HepG2 (cell line): ENCODE measurements around the gene ANO6. TPM values are rescaled to one million over a fixed set of nuclear protein-coding genes. Genes with fewer than 3 reads are reported as not detected.
A peak's percentile ranks its signal among the peaks of the same experiment; 100 is the strongest.

ENCODE experiments used
- ATF4 ChIP-seq, 2 experiments: fragments of 450-650 bp in 1 of 2; sonication (generic) in 1 of 2; formaldehyde crosslinking; IDR thresholded peaks; 2 replicates each; pipeline versions ENCODE4 v1.5.0 to v1.8.0; 2020 to 2022; ENCODE audit warnings: mild to moderate bottlenecking in 1 of 2, missing genetic modification reagents in 1 of 2
- EP300 ChIP-seq, 3 experiments: sonication (generic) in 1 of 3; formaldehyde crosslinking in 1 of 3; IDR thresholded peaks; 2 replicates each; pipeline versions ENCODE4 v1.5.1 to v1.6.1; 2011 to 2020; ENCODE audit warnings: low read depth in 2 of 3, low read length in 2 of 3, borderline replicate concordance in 1 of 3, improper control_type of control experiment in 1 of 3, mild to moderate bottlenecking in 1 of 3, missing genetic modification reagents in 1 of 3, moderate library complexity in 1 of 3
- FOXA1 ChIP-seq, 2 experiments: fragments of 450-650 bp in 1 of 2; sonication (generic) in 1 of 2; formaldehyde crosslinking in 1 of 2; IDR thresholded peaks; 2 replicates each; pipeline versions ENCODE4 v1.4.0 to v1.6.1; 2016 to 2020; ENCODE audit warnings: missing genetic modification reagents in 1 of 2
- KLF11 ChIP-seq: IDR thresholded peaks from 2 replicates; pipeline ENCODE4 v1.6.1; 2016; ENCODE audit warnings: missing compliant biosample characterization
- KLF16 ChIP-seq, 2 experiments: sonication (generic) in 1 of 2; formaldehyde crosslinking in 1 of 2; IDR thresholded peaks; 2 replicates each; pipeline versions ENCODE4 v1.6.1 to v1.8.0; 2016 to 2023; ENCODE audit warnings: missing genetic modification reagents in 2 of 2, missing compliant biosample characterization in 1 of 2
- PITX1 ChIP-seq: sonication (generic); formaldehyde crosslinking; IDR thresholded peaks from 2 replicates; pipeline ENCODE4 v1.5.1; 2020; ENCODE audit warnings: mild to moderate bottlenecking, missing genetic modification reagents
- PLSCR1 ChIP-seq: sonication (generic); formaldehyde crosslinking; IDR thresholded peaks from 2 replicates; pipeline ENCODE4 v1.5.0; 2020; ENCODE audit warnings: missing genetic modification reagents, mild to moderate bottlenecking, borderline replicate concordance
- SAP130 ChIP-seq: IDR thresholded peaks from 2 replicates; pipeline ENCODE4 v1.6.1; 2016; ENCODE audit warnings: low read depth
- THRA ChIP-seq: sonication (generic); formaldehyde crosslinking; IDR thresholded peaks from 2 replicates; pipeline ENCODE4 v1.4.0; 2020; ENCODE audit warnings: missing genetic modification reagents, borderline replicate concordance
- YEATS2 ChIP-seq: sonication (generic); formaldehyde crosslinking; IDR thresholded peaks from 2 replicates; pipeline ENCODE4 v1.4.0; 2020; ENCODE audit warnings: missing genetic modification reagents, borderline replicate concordance
- ZNF362 ChIP-seq: sonication (generic); formaldehyde crosslinking; IDR thresholded peaks from 2 replicates; pipeline ENCODE4 v1.4.0; 2020; ENCODE audit warnings: missing genetic modification reagents, mild to moderate bottlenecking, borderline replicate concordance
- ZNF430 ChIP-seq: sonication (generic); formaldehyde crosslinking; IDR thresholded peaks from 2 replicates; pipeline ENCODE4 v1.9.0; 2021; ENCODE audit warnings: mild to moderate bottlenecking, missing genetic modification reagents
- ZNF564 ChIP-seq: sonication (generic); formaldehyde crosslinking; IDR thresholded peaks from 2 replicates; pipeline ENCODE4 v1.8.1; 2023; ENCODE audit warnings: mild to moderate bottlenecking, missing genetic modification reagents
- polyA plus RNA-seq, 8 experiments: library from polyadenylated mRNA; depleted of rRNA in 3 of 8; stranded (reverse) in 7 of 8; unstranded in 1 of 8; fragments of >200 nt; fragmentation: Illumina TruSeq in 4 of 8; extraction: Trizol in 4 of 8; gene quantifications; 2 replicates each; pipeline versions ENCODE4 v1.2.1 to v1.2.3, GENCODE V29; 2011 to 2016; ENCODE audit warnings: low read depth in 4 of 8, missing spikeins in 1 of 8, mixed read lengths in 1 of 8; ENCODE audit not compliant: insufficient read depth in 1 of 8
- total RNA-seq, 5 experiments: library from RNA; depleted of rRNA; stranded (reverse); fragments of >200 nt; fragmentation: Illumina TruSeq; extraction: Trizol; gene quantifications; 2 replicates each; pipeline ENCODE4 v1.2.3, GENCODE V29; 2016; ENCODE audit warnings: low read depth in 1 of 5
- TF ChIP-seq, protein P1 (sequence below): sonication (generic); formaldehyde crosslinking; IDR thresholded peaks from 2 replicates; pipeline ENCODE4 v1.5.0; 2020; ENCODE audit warnings: mild to moderate bottlenecking, missing genetic modification reagents

The ANO6 gene
- total and polyA plus RNA-seq, 2 of the 13 experiments (the other 11 are each of a cell fraction or from before 2014, with no cell fraction given): 37.8 to 57.1 TPM

DNA sequence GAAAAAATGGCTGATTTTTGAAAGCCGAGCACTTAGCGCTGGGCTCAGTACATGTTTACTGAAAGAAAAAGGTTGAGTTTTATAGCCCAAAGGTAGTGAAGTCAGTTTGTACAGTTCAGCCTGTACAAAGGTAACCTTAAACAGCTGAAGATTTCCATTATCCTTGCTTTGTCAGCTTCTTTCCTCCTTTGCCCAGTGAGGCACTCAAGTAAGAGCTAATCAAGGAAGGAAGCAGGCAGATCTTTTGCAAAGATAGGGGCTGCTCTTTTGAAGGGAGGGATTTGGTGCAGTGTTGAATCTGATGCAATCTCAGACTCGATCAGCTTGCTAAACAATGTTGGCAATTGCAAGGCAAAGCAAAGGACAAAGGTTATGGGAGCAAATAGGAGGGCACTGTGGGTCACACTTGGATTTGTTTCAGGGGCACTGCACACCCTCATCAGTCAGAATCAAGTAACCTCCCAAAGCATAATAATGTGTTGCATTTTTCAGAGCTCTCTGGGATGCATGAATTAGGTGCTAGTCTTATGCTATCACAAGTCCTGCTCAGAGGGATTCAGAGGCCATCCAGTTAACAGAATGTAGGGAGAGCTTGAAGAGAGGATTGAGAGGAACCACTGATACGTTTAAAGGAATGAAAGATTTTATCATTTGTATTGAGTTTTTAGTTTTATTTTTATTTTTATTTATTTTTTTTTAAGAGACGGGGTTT is 44.4 kb downstream of the ANO6 start (continued):
- TF ChIP-seq, protein P1, sequence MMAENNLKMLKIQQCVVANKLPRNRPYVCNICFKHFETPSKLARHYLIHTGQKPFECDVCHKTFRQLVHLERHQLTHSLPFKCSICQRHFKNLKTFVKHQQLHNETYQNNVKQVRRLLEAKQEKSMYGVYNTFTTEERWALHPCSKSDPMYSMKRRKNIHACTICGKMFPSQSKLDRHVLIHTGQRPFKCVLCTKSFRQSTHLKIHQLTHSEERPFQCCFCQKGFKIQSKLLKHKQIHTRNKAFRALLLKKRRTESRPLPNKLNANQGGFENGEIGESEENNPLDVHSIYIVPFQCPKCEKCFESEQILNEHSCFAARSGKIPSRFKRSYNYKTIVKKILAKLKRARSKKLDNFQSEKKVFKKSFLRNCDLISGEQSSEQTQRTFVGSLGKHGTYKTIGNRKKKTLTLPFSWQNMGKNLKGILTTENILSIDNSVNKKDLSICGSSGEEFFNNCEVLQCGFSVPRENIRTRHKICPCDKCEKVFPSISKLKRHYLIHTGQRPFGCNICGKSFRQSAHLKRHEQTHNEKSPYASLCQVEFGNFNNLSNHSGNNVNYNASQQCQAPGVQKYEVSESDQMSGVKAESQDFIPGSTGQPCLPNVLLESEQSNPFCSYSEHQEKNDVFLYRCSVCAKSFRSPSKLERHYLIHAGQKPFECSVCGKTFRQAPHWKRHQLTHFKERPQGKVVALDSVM: no peak
- TF ChIP-seq ZNF362 (CRISPR knock-in tag) (0 out of 2 replicates have a peak, but pooled peaks have one; percentile 13), PITX1 (CRISPR knock-in tag) (peak; percentile 89), ZNF564 (CRISPR knock-in tag) (peak; percentile 80; the same call in 1 of the 2 replicates), THRA (peak; percentile 91; the same call in 1 of the 2 replicates), KLF11 (CRISPR knock-in tag) (0 out of 2 replicates have a peak, but pooled peaks have one; percentile 34), KLF16 (CRISPR knock-in tag; IDR thresholded peaks at IDR 0.05) (peak in 1 of 2 experiments; percentile 81; a peak in 2 of 4 replicates), ZNF430 (CRISPR knock-in tag) (no peak), EP300 (IDR thresholded peaks at IDR 0.05; ENCODE audit: low read depth in 2 of 2, low read length in 2 of 2) (peak in 1 of 2 experiments; percentile 88; a peak in 2 of 4 replicates), EP300 (CRISPR knock-in tag; IDR thresholded peaks at IDR 0.05; ENCODE audit: borderline replicate concordance) (peak; percentile 90), PLSCR1 (no peak), ATF4 (CRISPR knock-in tag; IDR thresholded peaks at IDR 0.05) (peak; percentile 90 to 100), YEATS2 (CRISPR knock-in tag) (0 out of 2 replicates have a peak, but pooled peaks have one; percentile 40), FOXA1 (IDR thresholded peaks at IDR 0.05) (no peak), FOXA1 (CRISPR knock-in tag; IDR thresholded peaks at IDR 0.05) (peak; percentile 83), SAP130 (CRISPR knock-in tag) (peak; percentile 78)
